NT2/D1 (cell line): ENCODE measurements around the gene TRIM46.

Source experiments
- SUZ12 ChIP-seq: IDR thresholded peaks from 2 replicates; pipeline ENCODE4 v1.6.1; 2011; ENCODE audit not compliant: insufficient read length, insufficient read depth; ENCODE audit errors: extremely low read depth
- YY1 ChIP-seq: IDR thresholded peaks from 2 replicates; pipeline ENCODE4 v1.6.1; 2011; ENCODE audit not compliant: insufficient read length, insufficient read depth
- ZNF274 ChIP-seq: IDR thresholded peaks from 2 replicates; pipeline ENCODE4 v1.6.1; 2011; ENCODE audit warnings: mild to moderate bottlenecking, low read depth, low read length

GRCh38 chr1:155198547-155198906 lies 24.9 kb downstream of the TRIM46 start:
- TF ChIP-seq ZNF274, result no peak
- TF ChIP-seq YY1, result no peak
- no peak for TF ChIP-seq SUZ12
